GM23338 (cell line): ENCODE data around the gene LRCH4. TPM values are rescaled to one million over a fixed set of nuclear protein-coding genes. Genes with fewer than 3 reads are reported as not detected.

ENCODE experiments used
- ATAC-seq: fragments of 200-7000 bp; cut with Tn5 transposase; 3 replicates; pipeline ENCODE4 v1.9.1; 2020
- DNase-seq: peaks from one replicate; pipeline ENCODE4 v3.0.0-alpha.2; 2015; ENCODE audit warnings: low spot score
- H2AFZ ChIP-seq: fragments of 200-600 bp; sonication (generic); 2 replicates; pipeline ENCODE4 v1.8.0; 2016; ENCODE audit warnings: antibody characterized with exemption, mild to moderate bottlenecking, moderate library complexity
- H3F3A ChIP-seq: fragments of 200-600 bp; sonication (generic); replicated peaks from 2 replicates; pipeline ENCODE4 v1.8.0; 2017; ENCODE audit warnings: antibody characterized with exemption, mixed run types, low read depth
- H3K27ac ChIP-seq: fragments of 200-600 bp; sonication (generic); 2 replicates; pipeline ENCODE4 v1.6.1; 2016; ENCODE audit warnings: low read depth
- H3K27me3 ChIP-seq: fragments of 200-600 bp; sonication (generic); 2 replicates; pipeline ENCODE4 v1.8.0; 2016; ENCODE audit warnings: mild to moderate bottlenecking, mixed run types, moderate library complexity; ENCODE audit not compliant: insufficient read depth
- H3K36me3 ChIP-seq: fragments of 200-600 bp; sonication (generic); 2 replicates; pipeline ENCODE4 v1.8.0; 2016; ENCODE audit warnings: mild to moderate bottlenecking; ENCODE audit not compliant: insufficient read depth
- H3K4me1 ChIP-seq: fragments of 200-600 bp; sonication (generic); 2 replicates; pipeline ENCODE4 v1.8.0; 2016; ENCODE audit warnings: mild to moderate bottlenecking, moderate library complexity; ENCODE audit not compliant: insufficient read depth
- H3K4me2 ChIP-seq: fragments of 200-600 bp; sonication (generic); 2 replicates; pipeline ENCODE4 v1.7.1; 2017; ENCODE audit warnings: mixed run types
- H3K4me3 ChIP-seq: fragments of 200-600 bp; sonication (generic); 2 replicates; pipeline ENCODE4 v1.6.1; 2016; ENCODE audit warnings: mixed run types
- H3K79me2 ChIP-seq: fragments of 200-600 bp; sonication (generic); replicated peaks from 2 replicates; pipeline ENCODE4 v1.8.0; 2017; ENCODE audit warnings: mild to moderate bottlenecking; ENCODE audit not compliant: insufficient read depth
- H3K9me2 ChIP-seq: fragments of 200-600 bp; sonication (generic); 2 replicates; pipeline ENCODE4 v1.8.0; 2017; ENCODE audit not compliant: insufficient read depth
- H4K20me1 ChIP-seq: fragments of 200-600 bp; sonication (generic); replicated peaks from 2 replicates; pipeline ENCODE4 v1.8.0; 2017; ENCODE audit warnings: mild to moderate bottlenecking; ENCODE audit not compliant: insufficient read depth
- H3K27ac Mint-ChIP-seq: 2 replicates; pipeline ENCODE4 v1.8.0; 2020; ENCODE audit warnings: inconsistent platforms, mild to moderate bottlenecking, moderate library complexity, mixed read lengths
- H3K27me3 Mint-ChIP-seq: 3 replicates; pipeline ENCODE4 v1.8.0; 2022; ENCODE audit warnings: low read depth, mild to moderate bottlenecking, moderate library complexity, mixed read lengths, inconsistent platforms; ENCODE audit not compliant: insufficient read depth, poor library complexity
- H3K36me3 Mint-ChIP-seq: 3 replicates; pipeline ENCODE4 v1.8.0; 2021; ENCODE audit warnings: low read depth, mild to moderate bottlenecking, inconsistent platforms, moderate library complexity, mixed read lengths
- H3K4me1 Mint-ChIP-seq: 3 replicates; pipeline ENCODE4 v1.8.0; 2020; ENCODE audit warnings: mild to moderate bottlenecking, inconsistent platforms, mixed read lengths
- H3K4me3 Mint-ChIP-seq: 3 replicates; pipeline ENCODE4 v1.8.0; 2021; ENCODE audit warnings: moderate library complexity, mild to moderate bottlenecking, inconsistent platforms, mixed read lengths
- H3K9me3 Mint-ChIP-seq: 3 replicates; pipeline ENCODE4 v1.8.0; 2020; ENCODE audit warnings: moderate library complexity, mild to moderate bottlenecking, inconsistent platforms, mixed read lengths
- CREB1 ChIP-seq: fragments of 250-450 bp; sonication (Bioruptor Pico); IDR thresholded peaks from 2 replicates; pipeline ENCODE4 v1.5.0; 2020; ENCODE audit warnings: low read depth, mild to moderate bottlenecking, moderate library complexity
- ETS1 ChIP-seq: IDR thresholded peaks from 2 replicates; pipeline ENCODE4 v1.6.1; 2016; ENCODE audit warnings: antibody characterized with exemption
- EZH2 ChIP-seq: fragments of 200-600 bp; sonication (generic); IDR thresholded peaks from one replicate; pipeline ENCODE4 v1.8.0; 2017; ENCODE audit warnings: antibody characterized with exemption, mild to moderate bottlenecking, low read depth; ENCODE audit not compliant: unreplicated experiment
- JUNB ChIP-seq: IDR thresholded peaks from one replicate; pipeline ENCODE4 v1.6.1; 2016; ENCODE audit warnings: antibody characterized with exemption; ENCODE audit not compliant: unreplicated experiment
- NANOG ChIP-seq: IDR thresholded peaks from 2 replicates; pipeline ENCODE4 v1.6.1; 2016; ENCODE audit warnings: antibody characterized with exemption, borderline replicate concordance
- POLR2AphosphoS5 ChIP-seq: IDR thresholded peaks from 2 replicates; pipeline ENCODE4 v1.6.1; 2016; ENCODE audit warnings: antibody characterized with exemption, low read depth
- ZNF114 ChIP-seq: fragments of 250-450 bp; sonication (Bioruptor Pico); IDR thresholded peaks from 2 replicates; pipeline ENCODE4 v1.5.0; 2020; ENCODE audit warnings: mild to moderate bottlenecking, moderate library complexity
- ZNF331 ChIP-seq: fragments of 250-450 bp; sonication (Bioruptor Pico); IDR thresholded peaks from 2 replicates; pipeline ENCODE4 v1.5.0; 2020; ENCODE audit warnings: low read depth, mild to moderate bottlenecking, moderate library complexity
- ZNF462 ChIP-seq: fragments of 250-450 bp; sonication (Bioruptor Pico); IDR thresholded peaks from 2 replicates; pipeline ENCODE4 v1.5.0; 2020; ENCODE audit warnings: mild to moderate bottlenecking, moderate library complexity
- polyA plus RNA-seq: library from polyadenylated mRNA; unstranded; fragments of >200 nt; fragmentation: Nextera tagmentation; extraction: Ambion mirVana; gene quantifications from 2 replicates; pipeline ENCODE4 v1.2.1, GENCODE V29; 2016
- total RNA-seq: library from RNA; depleted of rRNA; stranded (reverse); fragments of >200 nt; shearing (Covaris generic); gene quantifications from 2 replicates; pipeline ENCODE4 v1.2.3, GENCODE V29; 2014
- TF ChIP-seq, protein P1 (sequence below): IDR thresholded peaks from one replicate; pipeline ENCODE4 v1.6.1; 2018; ENCODE audit warnings: antibody characterized with exemption; ENCODE audit not compliant: unreplicated experiment
- TF ChIP-seq, protein P2 (sequence below), 2 experiments: fragments of 200-600 bp in 1 of 2; sonication (generic) in 1 of 2; conservative IDR thresholded peaks; 2 replicates each; pipeline versions ENCODE4 v1.5.1 to v1.6.1; 2016 to 2017; ENCODE audit warnings: antibody characterized with exemption in 2 of 2, low read depth in 2 of 2, mild to moderate bottlenecking in 2 of 2, moderate library complexity in 1 of 2

The LRCH4 gene
- total and polyA plus RNA-seq, 2 experiments from 2014 or later = 21.4 to 51.0 TPM

GRCh38 chr7:100632951-100633717 is 47.2 kb upstream of the LRCH4 start:
- Mint-ChIP-seq H3K4me3 (peak overlapping the region; percentile 72), H3K9me3 (no peaks in the 10 kb centered on the region; the same call in 2 of the 3 replicates), H3K36me3 (no peaks in the 10 kb centered on the region; the same call in 2 of the 3 replicates), H3K4me1 (peaks cover 3% of the 10 kb centered on the region; the same call in 1 of the 3 replicates), H3K27me3 (peaks cover 28% of the 10 kb centered on the region), H3K27ac (no peak overlapping the region)
- H3K4me2 ChIP-seq = peak overlapping the region; percentile 85
- H2AFZ ChIP-seq = peak overlapping the region; percentile 97
- H3K9me2 ChIP-seq = no peaks in the 10 kb centered on the region
- H3K79me2 ChIP-seq = no peaks in the 10 kb centered on the region
- H3K4me1 ChIP-seq = no peaks in the 10 kb centered on the region; the same call in 1 of the 2 replicates
- no peak overlapping the region for H3K27ac ChIP-seq
- ATAC-seq = peak; percentile 63
- H3K27me3 ChIP-seq = peaks cover 17% of the 10 kb centered on the region
- no peaks in the 10 kb centered on the region for H3K36me3 ChIP-seq
- H3K4me3 ChIP-seq = peak overlapping the region; percentile 82
- H3F3A ChIP-seq = peaks cover 9% of the 10 kb centered on the region; the same call in 1 of the 2 replicates
- no peaks in the 10 kb centered on the region for H4K20me1 ChIP-seq
- TF ChIP-seq, protein P1, sequence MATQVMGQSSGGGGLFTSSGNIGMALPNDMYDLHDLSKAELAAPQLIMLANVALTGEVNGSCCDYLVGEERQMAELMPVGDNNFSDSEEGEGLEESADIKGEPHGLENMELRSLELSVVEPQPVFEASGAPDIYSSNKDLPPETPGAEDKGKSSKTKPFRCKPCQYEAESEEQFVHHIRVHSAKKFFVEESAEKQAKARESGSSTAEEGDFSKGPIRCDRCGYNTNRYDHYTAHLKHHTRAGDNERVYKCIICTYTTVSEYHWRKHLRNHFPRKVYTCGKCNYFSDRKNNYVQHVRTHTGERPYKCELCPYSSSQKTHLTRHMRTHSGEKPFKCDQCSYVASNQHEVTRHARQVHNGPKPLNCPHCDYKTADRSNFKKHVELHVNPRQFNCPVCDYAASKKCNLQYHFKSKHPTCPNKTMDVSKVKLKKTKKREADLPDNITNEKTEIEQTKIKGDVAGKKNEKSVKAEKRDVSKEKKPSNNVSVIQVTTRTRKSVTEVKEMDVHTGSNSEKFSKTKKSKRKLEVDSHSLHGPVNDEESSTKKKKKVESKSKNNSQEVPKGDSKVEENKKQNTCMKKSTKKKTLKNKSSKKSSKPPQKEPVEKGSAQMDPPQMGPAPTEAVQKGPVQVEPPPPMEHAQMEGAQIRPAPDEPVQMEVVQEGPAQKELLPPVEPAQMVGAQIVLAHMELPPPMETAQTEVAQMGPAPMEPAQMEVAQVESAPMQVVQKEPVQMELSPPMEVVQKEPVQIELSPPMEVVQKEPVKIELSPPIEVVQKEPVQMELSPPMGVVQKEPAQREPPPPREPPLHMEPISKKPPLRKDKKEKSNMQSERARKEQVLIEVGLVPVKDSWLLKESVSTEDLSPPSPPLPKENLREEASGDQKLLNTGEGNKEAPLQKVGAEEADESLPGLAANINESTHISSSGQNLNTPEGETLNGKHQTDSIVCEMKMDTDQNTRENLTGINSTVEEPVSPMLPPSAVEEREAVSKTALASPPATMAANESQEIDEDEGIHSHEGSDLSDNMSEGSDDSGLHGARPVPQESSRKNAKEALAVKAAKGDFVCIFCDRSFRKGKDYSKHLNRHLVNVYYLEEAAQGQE = no peak
- TF ChIP-seq, protein P2, sequence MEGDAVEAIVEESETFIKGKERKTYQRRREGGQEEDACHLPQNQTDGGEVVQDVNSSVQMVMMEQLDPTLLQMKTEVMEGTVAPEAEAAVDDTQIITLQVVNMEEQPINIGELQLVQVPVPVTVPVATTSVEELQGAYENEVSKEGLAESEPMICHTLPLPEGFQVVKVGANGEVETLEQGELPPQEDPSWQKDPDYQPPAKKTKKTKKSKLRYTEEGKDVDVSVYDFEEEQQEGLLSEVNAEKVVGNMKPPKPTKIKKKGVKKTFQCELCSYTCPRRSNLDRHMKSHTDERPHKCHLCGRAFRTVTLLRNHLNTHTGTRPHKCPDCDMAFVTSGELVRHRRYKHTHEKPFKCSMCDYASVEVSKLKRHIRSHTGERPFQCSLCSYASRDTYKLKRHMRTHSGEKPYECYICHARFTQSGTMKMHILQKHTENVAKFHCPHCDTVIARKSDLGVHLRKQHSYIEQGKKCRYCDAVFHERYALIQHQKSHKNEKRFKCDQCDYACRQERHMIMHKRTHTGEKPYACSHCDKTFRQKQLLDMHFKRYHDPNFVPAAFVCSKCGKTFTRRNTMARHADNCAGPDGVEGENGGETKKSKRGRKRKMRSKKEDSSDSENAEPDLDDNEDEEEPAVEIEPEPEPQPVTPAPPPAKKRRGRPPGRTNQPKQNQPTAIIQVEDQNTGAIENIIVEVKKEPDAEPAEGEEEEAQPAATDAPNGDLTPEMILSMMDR (conservative IDR thresholded peaks at IDR 0.05; ENCODE audit: low read depth in 2 of 2) = peak; percentile 45 to 61
- peak; percentile 66 for TF ChIP-seq POLR2AphosphoS5
- no peak for TF ChIP-seq JUNB
- TF ChIP-seq CREB1 (CRISPR knock-in tag) = peak; percentile 61
- TF ChIP-seq ZNF331 = no peak
- no peak for TF ChIP-seq ZNF114 (CRISPR knock-in tag)
- TF ChIP-seq EZH2 = no peak
- no peak for TF ChIP-seq ZNF462 (CRISPR knock-in tag)
- TF ChIP-seq ETS1 = no peak
- no peak for TF ChIP-seq NANOG
- DNase-seq = peak; percentile 65
